Measurements from ENCODE around the gene OR10A3. TPM values are rescaled to one million over a fixed set of nuclear protein-coding genes. Genes with fewer than 3 reads are reported as not detected.
A peak's percentile ranks its signal among the peaks of the same experiment; 100 is the strongest.

Gene OR10A3
- total RNA-seq, 1 experiment from 2014 or later, result not detected

- no peaks in the 10 kb centered on the region for H3K27me3 Mint-ChIP-seq (ENCODE audit: low read depth)
- ATAC-seq, result no peak
- peaks cover 3% of the 10 kb centered on the region; the same call in 1 of the 2 replicates for H3K9me3 Mint-ChIP-seq
- peaks cover 9% of the 10 kb centered on the region for H3K36me3 Mint-ChIP-seq
- ChIA-PET CTCF (interaction anchor here (0.6 to 6.2 kb wide), 25 partner anchors 9 to 552 kb away, joined by 3 to 138 read pairs (median 5); partner anchors contain the start of gene EIF3F), POLR2A (interaction anchor here (0.6 to 2.8 kb wide), 2 partner anchors 82 to 1034 kb away, joined by 3 to 22 read pairs; partner anchors contain the start of gene EIF3F)
- H3K27ac Mint-ChIP-seq, result no peak overlapping the region
- TF ChIP-seq SP1 (CRISPR knock-in tag; conservative IDR thresholded peaks at IDR 0.05), result no peak
- TF ChIP-seq KAT7 (CRISPR knock-in tag; IDR thresholded peaks at IDR 0.05; ENCODE audit: borderline replicate concordance), result no peak
- TF ChIP-seq TEAD1 (CRISPR knock-in tag; IDR thresholded peaks at IDR 0.05), result no peak
- TF ChIP-seq MYBL2 (CRISPR knock-in tag; IDR thresholded peaks at IDR 0.05), result no peak
- TF ChIP-seq EMX1 (CRISPR knock-in tag; IDR thresholded peaks at IDR 0.05), result no peak
- no peak for TF ChIP-seq SMAD4 (CRISPR knock-in tag; IDR thresholded peaks at IDR 0.05)
- no peak for TF ChIP-seq SMAD3 (CRISPR knock-in tag; IDR thresholded peaks at IDR 0.05; ENCODE audit: borderline replicate concordance)
- TF ChIP-seq PRRX2 (CRISPR knock-in tag; IDR thresholded peaks at IDR 0.05), result no peak
- TF ChIP-seq ZMAT4 (CRISPR knock-in tag; IDR thresholded peaks at IDR 0.05), result no peak
- TF ChIP-seq ZNF219 (CRISPR knock-in tag; IDR thresholded peaks at IDR 0.05; ENCODE audit: borderline replicate concordance), result no peak
- no peak for DNase-seq (ENCODE audit: low spot score)
- 0 out of 2 replicates have a peak overlapping the region, but pooled peaks have one; percentile 3 for H3K4me3 Mint-ChIP-seq
- peaks cover 69% of the 10 kb centered on the region for H3K4me1 Mint-ChIP-seq
Observed at GRCh38 chr11:7904917-7905316, 36.6 kb downstream of the OR10A3 start.

- ChIA-PET CTCF (interaction anchor here (1.4 to 6.2 kb wide), 7 partner anchors 8 to 195 kb away, joined by 3 to 138 read pairs (median 10); partner anchors contain the start of gene EIF3F), POLR2A (interaction anchor here (0.6 to 2.8 kb wide), 3 partner anchors 20 to 1033 kb away, joined by 3 to 22 read pairs (median 4); partner anchors contain the start of gene EIF3F)
- ATAC-seq, result no peak
- Mint-ChIP-seq H3K9me3 (peaks cover 6% of the 10 kb centered on the region), H3K27me3 (ENCODE audit: low read depth) (no peaks in the 10 kb centered on the region), H3K27ac (no peak overlapping the region; the same call in 1 of the 2 replicates), H3K36me3 (peaks cover 16% of the 10 kb centered on the region), H3K4me3 (no peak overlapping the region), H3K4me1 (peaks cover 61% of the 10 kb centered on the region)
- TF ChIP-seq E2F4 (CRISPR knock-in tag; IDR thresholded peaks at IDR 0.05; ENCODE audit: borderline replicate concordance, low read depth), result no peak
- no peak for DNase-seq (ENCODE audit: low spot score)
Observed at GRCh38 chr11:7903940-7904339, 37.6 kb downstream of the OR10A3 start.

- peaks cover 16% of the 10 kb centered on the region for H3K36me3 Mint-ChIP-seq
- no peak overlapping the region for H3K4me3 Mint-ChIP-seq
- H3K27me3 Mint-ChIP-seq (ENCODE audit: low read depth), result peaks cover 1% of the 10 kb centered on the region; the same call in 1 of the 2 replicates
- no peak for ATAC-seq
- CTCF ChIA-PET, result interaction anchor here (1.1 to 6.2 kb wide), 3 partner anchors 85 to 198 kb away, joined by 3 to 138 read pairs (median 3); partner anchors contain the start of gene EIF3F
- H3K4me1 Mint-ChIP-seq, result peaks cover 36% of the 10 kb centered on the region
- DNase-seq (ENCODE audit: low spot score), result no peak
- TF ChIP-seq NFE2L1 (CRISPR knock-in tag; IDR thresholded peaks at IDR 0.05) (no peak), PRRX2 (CRISPR knock-in tag; IDR thresholded peaks at IDR 0.05) (no peak), KAT7 (CRISPR knock-in tag; IDR thresholded peaks at IDR 0.05; ENCODE audit: borderline replicate concordance) (no peak), NFATC4 (CRISPR knock-in tag; IDR thresholded peaks at IDR 0.05) (no peak), CTCF (IDR thresholded peaks at IDR 0.05) (no peak), GRHL2 (CRISPR knock-in tag; IDR thresholded peaks at IDR 0.05; ENCODE audit: insufficient replicate concordance, severe bottlenecking) (no peak), ZNF138 (CRISPR knock-in tag; conservative IDR thresholded peaks at IDR 0.05) (no peak), ZNF532 (CRISPR knock-in tag; IDR thresholded peaks at IDR 0.05; ENCODE audit: borderline replicate concordance) (no peak)
- H3K27ac Mint-ChIP-seq, result no peak overlapping the region
- peaks cover 8% of the 10 kb centered on the region for H3K9me3 Mint-ChIP-seq
- POLR2A ChIA-PET, result interaction anchor here (1.4 kb wide), 1 partner anchor 85 kb away, joined by 3 read pairs; the partner anchor contains the start of gene EIF3F
Observed at GRCh38 chr11:7901319-7901854, 40.1 kb downstream of the OR10A3 start.

Data from WTC11 (cell line).